HG02588 (cell line): ENCODE data around the gene NPR3.

Experiments used
- ATAC-seq: cut with Tn5 transposase; IDR thresholded peaks from one replicate; pipeline ENCODE4 v1.9.1; 2021; ENCODE audit warnings: mild to moderate bottlenecking, moderate library complexity; ENCODE audit not compliant: unreplicated experiment

NPR3 gene

GRCh38 chr5:32754284-32754683 lies 43.2 kb downstream of the NPR3 start:
- ATAC-seq, result no peak

GRCh38 chr5:32760091-32760509 lies 49.0 kb downstream of the NPR3 start:
- ATAC-seq, result no peak

- ATAC-seq, result no peak
Observed at GRCh38 chr5:32765266-32765665, 54.1 kb downstream of the NPR3 start.

DNA sequence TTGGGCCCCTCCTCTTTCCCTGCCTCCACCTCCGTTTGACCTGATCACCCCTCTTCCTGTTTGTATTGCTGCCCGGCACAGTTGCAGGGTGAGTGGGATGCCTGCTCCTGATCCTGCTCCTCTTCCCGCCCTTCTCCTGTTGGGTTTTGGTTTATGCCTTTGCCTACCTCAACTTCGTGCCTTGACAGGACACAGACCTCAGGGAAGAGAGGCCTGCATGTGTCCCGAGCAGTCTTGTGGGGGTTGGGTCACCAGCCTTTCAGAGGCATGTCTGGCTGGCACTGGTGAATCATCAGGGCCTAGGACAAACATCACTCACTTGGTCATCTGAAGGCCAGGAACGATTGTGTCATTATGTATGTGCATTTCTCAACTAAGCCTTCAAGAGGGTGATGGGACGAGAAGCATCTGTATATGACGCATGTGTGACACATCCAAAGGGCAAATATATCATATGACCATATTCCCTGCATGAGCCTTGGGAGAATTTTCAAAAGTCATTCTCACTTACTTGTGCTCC lies 56.9 kb downstream of the NPR3 start:
- ATAC-seq, result no peak

DNA sequence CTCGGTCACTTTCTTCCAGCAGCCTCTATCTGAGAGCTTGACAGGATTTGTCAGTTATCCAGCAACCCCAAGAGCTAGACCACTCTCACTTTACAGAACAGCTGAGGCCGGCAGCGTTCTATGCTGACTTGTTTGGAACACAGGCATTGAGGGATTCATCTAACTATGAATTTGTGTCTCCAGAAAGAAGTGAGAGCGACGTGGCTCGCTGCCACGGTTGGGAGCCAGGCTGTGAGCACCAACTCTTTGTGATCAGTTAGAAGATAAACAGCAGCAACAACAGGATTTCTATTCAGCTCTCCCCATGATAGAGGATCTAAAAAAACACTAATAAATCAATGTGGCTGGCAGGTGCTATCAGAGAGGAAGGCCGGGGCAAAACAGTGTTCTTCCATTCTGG lies 58.6 kb downstream of the NPR3 start:
- no peak for ATAC-seq

- no peak for ATAC-seq
Observed at GRCh38 chr5:32770444-32770843, 59.3 kb downstream of the NPR3 start.

DNA sequence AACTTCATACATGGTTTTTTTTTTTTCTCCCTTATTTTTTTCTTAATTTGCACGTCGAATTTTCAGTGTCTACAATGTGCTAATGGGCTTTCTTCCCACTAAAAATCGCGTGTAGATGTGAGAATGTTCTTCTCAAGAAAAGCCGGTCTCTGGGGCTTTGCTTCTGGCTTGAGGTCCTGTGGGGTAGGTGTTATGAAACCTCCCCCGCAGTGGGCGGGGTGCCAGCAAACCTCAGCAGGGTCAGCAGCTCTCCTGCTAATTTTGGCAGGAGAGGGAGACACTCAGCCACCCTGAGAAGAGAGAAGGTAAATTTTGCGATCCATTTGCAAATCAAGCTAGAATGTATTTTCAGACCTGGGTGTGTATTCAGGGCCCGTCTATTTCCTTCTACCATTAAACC lies 59.9 kb downstream of the NPR3 start:
- no peak for ATAC-seq

DNA sequence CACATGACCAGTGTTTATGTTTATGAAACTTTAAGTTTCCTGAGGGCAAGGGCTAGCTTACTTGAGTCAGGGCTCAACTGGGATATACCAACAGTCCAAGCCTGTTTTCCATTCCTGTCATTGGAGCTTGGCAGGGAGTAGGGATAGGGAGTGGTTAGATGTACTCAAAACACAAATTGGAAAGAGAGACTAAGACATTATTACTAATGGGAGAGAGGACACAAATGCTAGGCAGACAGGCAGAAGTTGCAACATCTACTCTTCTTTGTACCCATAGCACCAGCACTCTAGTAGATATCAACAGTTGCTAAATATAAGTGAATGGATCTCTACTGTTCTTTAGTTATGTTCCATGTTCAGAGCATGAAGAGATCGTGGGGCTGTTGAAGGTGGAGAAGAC lies 62.8 kb downstream of the NPR3 start:
- ATAC-seq, result no peak

- no peak for ATAC-seq
Observed at GRCh38 chr5:32776200-32776599, 65.1 kb downstream of the NPR3 start.

DNA sequence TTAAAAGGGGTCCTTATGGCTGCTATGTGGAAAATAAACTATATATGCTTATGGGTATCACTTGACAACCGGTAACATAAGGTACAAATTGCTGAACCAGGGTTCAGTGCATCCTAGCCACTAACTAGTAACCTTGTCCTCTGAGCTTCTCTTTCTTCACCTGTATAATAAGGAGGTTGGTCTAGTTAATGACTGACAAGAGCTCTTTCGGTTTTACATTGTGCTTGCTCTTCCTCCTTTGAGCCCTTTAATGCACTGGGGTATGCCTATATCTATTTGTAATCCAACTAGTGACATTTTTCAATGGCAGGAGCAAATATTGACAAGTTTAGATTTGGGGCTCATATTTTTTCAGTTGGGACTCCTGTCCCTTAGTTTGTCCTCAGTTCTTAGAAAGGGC lies 66.1 kb downstream of the NPR3 start:
- ATAC-seq, result no peak

GRCh38 chr5:32777733-32778132 lies 66.6 kb downstream of the NPR3 start:
- ATAC-seq, result no peak

GRCh38 chr5:32778403-32778802 lies 67.3 kb downstream of the NPR3 start:
- no peak for ATAC-seq

- no peak for ATAC-seq
Observed at GRCh38 chr5:32779754-32780415, 68.8 kb downstream of the NPR3 start.

DNA sequence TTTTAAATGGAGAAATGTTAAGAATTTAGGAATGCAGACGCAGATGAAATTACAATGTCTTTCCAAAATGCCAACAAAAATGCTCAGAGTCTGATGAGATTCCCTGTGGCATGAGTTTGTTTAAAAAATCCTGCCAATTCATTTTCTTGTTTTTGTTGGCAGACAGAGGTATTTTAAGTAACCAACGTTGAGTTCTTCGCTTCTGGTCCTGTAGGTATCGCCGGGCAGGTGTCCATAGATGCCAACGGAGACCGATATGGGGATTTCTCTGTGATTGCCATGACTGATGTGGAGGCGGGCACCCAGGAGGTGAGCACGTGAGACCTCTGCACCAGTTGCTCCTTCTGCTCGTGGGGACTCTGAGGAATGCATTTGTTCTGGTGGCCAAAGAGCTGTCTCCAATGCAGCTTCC lies 69.4 kb downstream of the NPR3 start:
- no peak for ATAC-seq

- no peak for ATAC-seq
Observed at GRCh38 chr5:32783661-32784060, 72.5 kb downstream of the NPR3 start.

- ATAC-seq, result no peak
Observed at GRCh38 chr5:32785611-32786254, 74.6 kb downstream of the NPR3 start.

GRCh38 chr5:32786311-32786710 lies 75.2 kb downstream of the NPR3 start:
- no peak for ATAC-seq

DNA sequence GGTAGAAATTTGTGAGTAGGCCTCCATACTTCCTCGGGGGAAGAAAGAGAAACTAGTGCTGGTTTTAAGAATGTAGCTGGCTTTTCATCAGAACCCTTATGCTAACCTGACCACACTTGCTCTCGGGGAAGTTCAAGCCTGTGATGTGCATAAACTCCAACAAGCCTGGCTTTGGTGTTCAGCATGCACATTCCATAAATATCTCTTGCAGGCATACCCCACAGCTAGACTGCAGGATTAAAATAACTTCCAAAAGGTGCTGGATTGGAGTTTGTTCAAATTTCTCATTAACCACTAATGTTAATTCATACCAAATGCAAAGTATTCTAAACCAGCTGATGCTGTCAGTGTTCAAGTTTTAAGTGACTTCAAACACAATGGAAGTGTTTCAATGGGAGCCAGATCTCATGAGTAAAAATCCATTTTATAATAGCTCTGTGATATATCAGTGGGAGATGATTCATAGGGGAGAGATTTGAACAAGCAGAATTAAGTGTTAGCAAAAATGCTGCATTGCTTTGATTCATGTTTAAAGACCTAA lies 79.4 kb downstream of the NPR3 start:
- no peak for ATAC-seq

- ATAC-seq, result no peak
Observed at GRCh38 chr5:32791536-32792243, 80.6 kb downstream of the NPR3 start.

DNA sequence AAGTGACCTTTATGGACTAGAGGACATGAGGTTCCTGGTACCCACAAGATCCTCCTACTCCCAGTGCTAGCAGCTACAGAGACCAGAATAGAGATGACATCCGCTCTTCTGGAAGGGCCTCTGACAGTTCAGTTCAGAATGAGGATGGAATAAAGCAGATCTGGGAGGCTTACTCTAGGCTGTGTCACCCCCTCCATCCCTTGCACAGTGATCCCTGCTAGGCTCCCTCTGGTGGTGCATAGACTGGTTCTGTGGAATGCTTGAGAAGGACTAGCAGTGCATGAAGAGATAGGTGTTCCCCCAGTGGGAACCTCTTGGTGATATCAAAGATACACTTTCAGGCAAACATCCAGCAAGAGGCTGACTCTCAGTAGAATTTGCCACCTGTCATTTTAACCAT lies 83.0 kb downstream of the NPR3 start:
- no peak for ATAC-seq

DNA sequence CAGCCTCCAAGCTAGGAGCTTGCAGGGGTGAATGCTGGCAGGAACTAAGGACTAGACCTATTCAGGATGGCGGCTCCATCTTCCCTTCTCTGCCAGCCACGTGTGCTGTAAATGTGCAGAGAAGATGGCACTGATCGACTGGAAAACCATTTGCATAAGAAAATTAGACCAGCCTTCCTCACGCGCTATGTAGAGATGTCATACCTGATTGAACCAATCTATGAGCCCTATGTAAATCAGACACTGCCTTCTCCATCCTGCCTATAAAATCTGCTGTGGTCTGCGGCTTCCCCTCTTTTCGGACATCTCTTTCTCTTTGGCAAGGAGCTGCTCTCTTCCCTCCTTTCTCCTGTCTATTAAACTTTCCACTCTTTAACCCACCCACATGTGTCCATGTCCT lies 91.6 kb downstream of the NPR3 start:
- ATAC-seq, result no peak

GRCh38 chr5:32803656-32804055 lies 92.5 kb downstream of the NPR3 start:
- no peak for ATAC-seq
